ENCODE measurements around the gene PIEZO2.

The PIEZO2 gene

DNA sequence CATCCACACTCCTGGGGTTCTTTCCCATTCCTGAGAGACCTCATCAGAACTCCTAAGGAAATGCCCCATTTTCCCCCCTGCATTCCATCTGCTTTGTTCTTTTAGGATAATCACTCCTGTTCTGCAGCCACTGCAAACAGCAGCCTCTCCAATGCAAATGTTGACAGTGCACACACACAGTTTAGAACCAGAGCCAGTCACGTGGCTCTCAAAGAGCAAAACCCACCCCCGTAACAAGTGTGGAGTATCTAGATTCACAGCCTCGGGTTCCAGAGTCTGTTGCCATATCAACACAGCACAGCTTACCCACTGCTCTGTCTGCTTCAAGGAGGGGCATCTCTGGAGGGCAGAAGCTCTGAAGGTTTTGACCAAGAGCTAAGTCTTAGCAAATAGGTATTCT is 443.6 kb downstream of the PIEZO2 start:
- no peaks in the 10 kb centered on the region for H3K9me3 ChIP-seq (ENCODE audit: severe bottlenecking)
- no peaks in the 10 kb centered on the region for H3K36me3 ChIP-seq (ENCODE audit: low read depth)
- H3K27me3 ChIP-seq (ENCODE audit: insufficient read depth, poor library complexity, severe bottlenecking), result no peaks in the 10 kb centered on the region
- no peak overlapping the region for H3K4me3 ChIP-seq (ENCODE audit: severe bottlenecking)
- H3K4me1 ChIP-seq (ENCODE audit: insufficient read depth, poor library complexity, severe bottlenecking), result no peaks in the 10 kb centered on the region
- TF ChIP-seq, protein P1, sequence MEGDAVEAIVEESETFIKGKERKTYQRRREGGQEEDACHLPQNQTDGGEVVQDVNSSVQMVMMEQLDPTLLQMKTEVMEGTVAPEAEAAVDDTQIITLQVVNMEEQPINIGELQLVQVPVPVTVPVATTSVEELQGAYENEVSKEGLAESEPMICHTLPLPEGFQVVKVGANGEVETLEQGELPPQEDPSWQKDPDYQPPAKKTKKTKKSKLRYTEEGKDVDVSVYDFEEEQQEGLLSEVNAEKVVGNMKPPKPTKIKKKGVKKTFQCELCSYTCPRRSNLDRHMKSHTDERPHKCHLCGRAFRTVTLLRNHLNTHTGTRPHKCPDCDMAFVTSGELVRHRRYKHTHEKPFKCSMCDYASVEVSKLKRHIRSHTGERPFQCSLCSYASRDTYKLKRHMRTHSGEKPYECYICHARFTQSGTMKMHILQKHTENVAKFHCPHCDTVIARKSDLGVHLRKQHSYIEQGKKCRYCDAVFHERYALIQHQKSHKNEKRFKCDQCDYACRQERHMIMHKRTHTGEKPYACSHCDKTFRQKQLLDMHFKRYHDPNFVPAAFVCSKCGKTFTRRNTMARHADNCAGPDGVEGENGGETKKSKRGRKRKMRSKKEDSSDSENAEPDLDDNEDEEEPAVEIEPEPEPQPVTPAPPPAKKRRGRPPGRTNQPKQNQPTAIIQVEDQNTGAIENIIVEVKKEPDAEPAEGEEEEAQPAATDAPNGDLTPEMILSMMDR (IDR thresholded peaks at IDR 0.05; ENCODE audit: poor library complexity, severe bottlenecking), result no peak
- no peak overlapping the region for H3K27ac ChIP-seq (ENCODE audit: poor library complexity, severe bottlenecking)
- ATAC-seq (ENCODE audit: low read depth) (no peak), DNase-seq (ENCODE audit: low spot score) (no peak)

DNA sequence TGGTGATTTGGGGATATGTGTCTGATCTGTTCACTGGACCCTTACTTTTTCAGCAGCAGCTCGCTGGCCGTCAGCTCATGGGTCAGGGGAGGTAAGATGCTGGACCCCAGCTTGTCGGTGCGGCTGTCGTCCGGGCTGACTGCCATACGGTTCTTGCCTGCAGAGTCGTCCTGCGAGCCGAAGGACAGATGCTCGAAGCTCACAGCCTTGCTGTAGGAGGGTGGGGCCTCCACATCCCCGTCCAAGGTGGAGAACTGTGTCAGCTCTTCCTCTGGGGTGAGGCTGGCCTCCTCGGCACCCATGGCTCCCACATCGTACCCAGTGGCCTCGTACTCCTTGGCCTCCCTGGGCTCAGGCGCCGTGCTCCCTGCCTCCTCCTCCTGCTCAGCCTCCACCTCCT is 444.1 kb downstream of the PIEZO2 start:
- Histone ChIP-seq H3K4me3 (ENCODE audit: severe bottlenecking) (no peak overlapping the region), H3K4me1 (ENCODE audit: insufficient read depth, poor library complexity, severe bottlenecking) (no peaks in the 10 kb centered on the region), H3K27ac (ENCODE audit: poor library complexity, severe bottlenecking) (no peak overlapping the region), H3K9me3 (ENCODE audit: severe bottlenecking) (no peaks in the 10 kb centered on the region), H3K27me3 (ENCODE audit: insufficient read depth, poor library complexity, severe bottlenecking) (no peaks in the 10 kb centered on the region), H3K36me3 (ENCODE audit: low read depth) (no peaks in the 10 kb centered on the region)
- DNase-seq (ENCODE audit: low spot score), result no peak
- TF ChIP-seq, protein P1 (IDR thresholded peaks at IDR 0.05; ENCODE audit: poor library complexity, severe bottlenecking), result no peak
- no peak for ATAC-seq (ENCODE audit: low read depth)

DNA sequence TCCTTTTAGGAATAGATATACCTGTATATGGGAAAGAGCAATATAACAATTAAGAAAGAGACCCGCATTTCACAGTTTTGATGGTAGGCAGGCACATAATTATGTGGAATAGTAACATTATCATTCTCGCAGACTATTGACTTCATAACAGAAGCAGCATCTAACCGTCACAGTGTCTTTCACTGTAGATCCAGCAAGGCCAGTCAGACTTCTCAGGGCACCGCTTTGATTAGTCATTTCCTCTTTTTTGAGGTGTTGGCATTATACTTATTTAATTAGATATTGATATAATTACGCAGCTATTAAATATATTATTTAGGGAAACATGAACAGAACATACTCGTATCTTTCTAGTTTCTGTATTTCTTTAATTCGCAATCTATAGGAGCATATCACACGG is 447.2 kb downstream of the PIEZO2 start:
- TF ChIP-seq, protein P1 (IDR thresholded peaks at IDR 0.05; ENCODE audit: poor library complexity, severe bottlenecking), result no peak
- Histone ChIP-seq H3K27ac (ENCODE audit: poor library complexity, severe bottlenecking) (no peak overlapping the region), H3K4me1 (ENCODE audit: insufficient read depth, poor library complexity, severe bottlenecking) (no peaks in the 10 kb centered on the region), H3K9me3 (ENCODE audit: severe bottlenecking) (no peaks in the 10 kb centered on the region), H3K27me3 (ENCODE audit: insufficient read depth, poor library complexity, severe bottlenecking) (no peaks in the 10 kb centered on the region), H3K4me3 (ENCODE audit: severe bottlenecking) (no peak overlapping the region), H3K36me3 (ENCODE audit: low read depth) (no peaks in the 10 kb centered on the region)
- DNase-seq (ENCODE audit: low spot score) (no peak), ATAC-seq (ENCODE audit: low read depth) (no peak)

- no peak for DNase-seq (ENCODE audit: low spot score)
- H3K27me3 ChIP-seq (ENCODE audit: insufficient read depth, poor library complexity, severe bottlenecking), result no peaks in the 10 kb centered on the region
- no peak overlapping the region for H3K4me3 ChIP-seq (ENCODE audit: severe bottlenecking)
- H3K4me1 ChIP-seq (ENCODE audit: insufficient read depth, poor library complexity, severe bottlenecking), result no peaks in the 10 kb centered on the region
- H3K36me3 ChIP-seq (ENCODE audit: low read depth), result no peaks in the 10 kb centered on the region
- TF ChIP-seq, protein P1 (IDR thresholded peaks at IDR 0.05; ENCODE audit: poor library complexity, severe bottlenecking), result no peak
- no peak overlapping the region for H3K27ac ChIP-seq (ENCODE audit: poor library complexity, severe bottlenecking)
- ATAC-seq (ENCODE audit: low read depth), result no peak
- H3K9me3 ChIP-seq (ENCODE audit: severe bottlenecking), result no peaks in the 10 kb centered on the region
Observed at GRCh38 chr18:10690366-10690765, 459.0 kb downstream of the PIEZO2 start.

- Histone ChIP-seq H3K27ac (ENCODE audit: poor library complexity, severe bottlenecking) (no peak overlapping the region), H3K4me1 (ENCODE audit: insufficient read depth, poor library complexity, severe bottlenecking) (no peaks in the 10 kb centered on the region), H3K36me3 (ENCODE audit: low read depth) (no peaks in the 10 kb centered on the region), H3K27me3 (ENCODE audit: insufficient read depth, poor library complexity, severe bottlenecking) (no peaks in the 10 kb centered on the region), H3K4me3 (ENCODE audit: severe bottlenecking) (no peak overlapping the region), H3K9me3 (ENCODE audit: severe bottlenecking) (no peaks in the 10 kb centered on the region)
- TF ChIP-seq, protein P1 (IDR thresholded peaks at IDR 0.05; ENCODE audit: poor library complexity, severe bottlenecking), result no peak
- no peak for ATAC-seq (ENCODE audit: low read depth)
- DNase-seq (ENCODE audit: low spot score), result no peak
Observed at GRCh38 chr18:10690035-10690329, 459.4 kb downstream of the PIEZO2 start.

All from RWPE2 (cell line).